GM13976 (cell line): ENCODE data around the gene SLC35F1.

ENCODE experiments used
- DNase-seq: peaks from one replicate; pipeline ENCODE4 v3.0.0; 2012; ENCODE audit warnings: low spot score
- CTCF ChIP-seq: IDR thresholded peaks from 2 replicates; pipeline ENCODE4 v1.5.1; 2012; ENCODE audit warnings: borderline replicate concordance, mild to moderate bottlenecking; ENCODE audit not compliant: insufficient read depth; ENCODE audit errors: extremely low read depth, missing control alignments, control extremely low read depth
- in situ Hi-C: fragments of 300-500 bp; cut with MboI; formaldehyde crosslinking; loops from one replicate; pipeline ENCODE4 v1.12.0; 2022; ENCODE audit warnings: low sequenced_read_pairs, mixed read lengths, inconsistent platforms; ENCODE audit not compliant: unreplicated experiment

Gene SLC35F1

GRCh38 chr6:118249680-118250079 lies 342.6 kb downstream of the SLC35F1 start:
- in situ Hi-C loops: no loop called here
- DNase-seq: no peak

GRCh38 chr6:118252474-118252873 lies 345.4 kb downstream of the SLC35F1 start:
- TF ChIP-seq CTCF: no peak
- in situ Hi-C loops: no loop called here
- DNase-seq: peak; percentile 25

More at GRCh38 chr6:118249680-118250079, 342.6 kb downstream of the SLC35F1 start:
- TF ChIP-seq CTCF: no peak

- TF ChIP-seq CTCF: no peak
- DNase-seq: no peak
- in situ Hi-C loops: no loop called here
These were observed 346.7 kb downstream of the SLC35F1 start for GRCh38 chr6:118253741-118254140.

GRCh38 chr6:118260833-118261232 lies 353.8 kb downstream of the SLC35F1 start:
- DNase-seq: no peak
- in situ Hi-C loops: no loop called here
- no peak for TF ChIP-seq CTCF

GRCh38 chr6:118263921-118264486 lies 356.9 kb downstream of the SLC35F1 start:
- peak; percentile 21 for TF ChIP-seq CTCF
- DNase-seq: peak; percentile 16
- in situ Hi-C loops: no loop called here

- DNase-seq: no peak
- in situ Hi-C loops: no loop called here
- TF ChIP-seq CTCF: no peak
These were observed 362.6 kb downstream of the SLC35F1 start for GRCh38 chr6:118269659-118270058.
